Mesodermal cell (in vitro differentiated cells): ENCODE results near the gene SPOCK1.

Experiments used
- H3K27ac ChIP-seq: 2 replicates; pipeline ENCODE4 v1.7.0; 2013; ENCODE audit warnings: mild to moderate bottlenecking, low read depth, low read length, moderate library complexity; ENCODE audit not compliant: severe bottlenecking
- H3K36me3 ChIP-seq: 2 replicates; pipeline ENCODE4 v1.7.1; 2013; ENCODE audit warnings: mild to moderate bottlenecking, low read length, moderate library complexity; ENCODE audit not compliant: control insufficient read depth, insufficient read depth
- H3K4me1 ChIP-seq: one replicate; pipeline ENCODE4 v1.7.1; 2013; ENCODE audit warnings: mild to moderate bottlenecking, low read length; ENCODE audit not compliant: insufficient read depth, control insufficient read depth, poor library complexity, severe bottlenecking
- H3K4me3 ChIP-seq: 2 replicates; pipeline ENCODE4 v1.7.0; 2013; ENCODE audit warnings: low read length, control low read depth, mild to moderate bottlenecking; ENCODE audit not compliant: insufficient read depth, poor library complexity, severe bottlenecking; ENCODE audit errors: extremely low read depth
- H3K9me3 ChIP-seq: 2 replicates; pipeline ENCODE4 v1.7.1; 2013; ENCODE audit warnings: mild to moderate bottlenecking, low read length, moderate library complexity; ENCODE audit not compliant: control insufficient read depth
- WGBS, 2 experiments: methylation state at CpG; one replicate each; pipeline ENCODE4 v1.1.5; 2013; ENCODE audit warnings: missing lambda C conversion rate in 2 of 2; ENCODE audit not compliant: insufficient coverage in 2 of 2; 5-methylcytosine and 5-hydroxymethylcytosine counted together

Gene SPOCK1

DNA sequence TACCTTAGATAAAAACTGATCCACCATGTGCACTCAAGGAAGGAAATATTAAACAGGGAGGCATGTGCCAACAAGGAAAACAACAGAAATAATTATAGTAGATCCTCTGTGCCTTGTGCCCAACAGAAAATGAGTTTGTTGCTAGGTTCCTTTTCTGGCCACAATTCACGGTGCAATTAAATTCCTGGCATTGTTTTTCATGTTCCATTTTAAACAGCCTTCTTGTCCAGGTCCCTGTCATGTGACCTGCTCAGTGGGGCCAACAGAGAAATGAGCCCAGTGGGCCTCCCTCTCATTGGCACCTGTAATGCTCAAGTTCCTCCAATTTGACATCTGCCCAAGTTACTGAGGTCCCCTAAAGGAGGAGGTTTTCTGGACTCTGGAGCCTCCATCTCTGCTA lies 56.5 kb downstream of the SPOCK1 start:
- 83 to 92% methylated on average over 1 of the region's 1 CpG for WGBS, 2 experiments
- Histone ChIP-seq H3K4me3 (no peak overlapping the region), H3K9me3 (no peaks in the 10 kb centered on the region), H3K27ac (no peak overlapping the region), H3K36me3 (no peaks in the 10 kb centered on the region), H3K4me1 (no peaks in the 10 kb centered on the region)

DNA sequence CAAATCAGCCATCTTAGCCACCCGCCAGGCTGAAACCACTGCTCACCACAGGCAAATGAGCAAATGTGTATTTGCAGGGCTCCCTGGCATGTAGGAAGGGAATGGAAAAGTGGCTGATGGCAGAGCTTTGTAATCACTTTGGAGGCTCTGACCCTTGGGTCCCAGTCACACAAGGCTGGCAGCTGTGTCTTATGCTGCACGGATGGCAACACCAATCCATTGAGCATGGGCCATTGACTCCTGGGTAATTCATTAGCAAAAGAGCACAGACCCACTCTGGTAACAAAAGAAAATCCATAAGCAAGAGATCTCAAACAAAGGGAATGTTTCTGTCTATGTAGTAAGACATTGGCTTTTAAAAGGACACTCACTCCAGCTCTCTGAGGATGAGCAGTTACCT lies 57.6 kb downstream of the SPOCK1 start:
- no peak overlapping the region for H3K4me3 ChIP-seq
- H3K27ac ChIP-seq, result no peak overlapping the region
- no peaks in the 10 kb centered on the region for H3K9me3 ChIP-seq
- WGBS, 2 experiments, result no CpG with 5 or more reads among the region's 2 CpGs
- H3K4me1 ChIP-seq, result no peaks in the 10 kb centered on the region
- no peaks in the 10 kb centered on the region for H3K36me3 ChIP-seq

GRCh38 chr5:137440795-137441194 lies 58.3 kb downstream of the SPOCK1 start:
- H3K4me1 ChIP-seq, result no peaks in the 10 kb centered on the region
- no peaks in the 10 kb centered on the region for H3K9me3 ChIP-seq
- no peak overlapping the region for H3K27ac ChIP-seq
- 89 to 91% methylated on average over 2 to 3 of the region's 3 CpGs for WGBS, 2 experiments
- H3K4me3 ChIP-seq, result no peak overlapping the region
- H3K36me3 ChIP-seq, result no peaks in the 10 kb centered on the region

DNA sequence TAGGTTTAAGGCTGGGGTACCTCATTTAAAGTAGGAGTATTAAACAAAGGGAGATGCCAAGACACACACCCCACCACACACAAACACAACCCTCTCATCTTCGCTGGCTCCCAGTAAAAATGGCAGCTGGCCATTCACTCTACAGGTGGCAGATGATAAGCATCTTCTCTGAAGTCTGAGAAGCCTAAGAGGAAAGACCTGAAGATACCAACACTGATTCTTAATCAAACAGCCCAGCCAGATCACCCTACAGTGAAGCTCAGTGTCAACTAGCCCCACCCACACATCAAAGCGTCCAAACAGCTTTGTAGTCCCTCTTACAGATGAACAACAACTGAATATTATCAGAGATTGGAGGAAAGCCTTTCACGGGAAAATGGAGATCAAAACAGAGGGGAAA lies 59.5 kb downstream of the SPOCK1 start:
- Histone ChIP-seq H3K36me3 (no peaks in the 10 kb centered on the region), H3K4me1 (no peaks in the 10 kb centered on the region), H3K9me3 (no peaks in the 10 kb centered on the region), H3K4me3 (no peak overlapping the region), H3K27ac (no peak overlapping the region)
- 57 to 100% methylated on average over 1 of the region's 3 CpGs for WGBS, 2 experiments

DNA sequence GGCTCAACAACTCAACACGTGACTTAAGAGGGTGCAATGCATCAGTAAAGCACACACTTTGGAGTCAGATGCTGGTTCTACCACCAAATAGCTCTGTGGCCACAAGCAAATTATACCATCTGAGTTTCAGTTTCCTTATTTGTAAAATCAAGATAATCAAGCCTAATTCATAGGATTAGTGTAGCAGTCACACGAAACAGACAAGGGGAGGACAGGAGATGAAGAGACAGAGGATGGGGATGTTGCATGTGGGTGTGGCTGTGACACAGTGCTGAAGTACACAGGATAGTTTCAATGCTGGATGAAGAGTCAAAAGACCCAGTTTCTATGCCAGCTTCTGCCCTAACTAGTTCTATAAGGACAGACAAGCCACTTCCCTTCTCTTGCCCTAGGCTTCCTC lies 60.2 kb downstream of the SPOCK1 start:
- no peaks in the 10 kb centered on the region for H3K36me3 ChIP-seq
- H3K27ac ChIP-seq, result no peak overlapping the region
- no peaks in the 10 kb centered on the region for H3K4me1 ChIP-seq
- no peaks in the 10 kb centered on the region for H3K9me3 ChIP-seq
- WGBS, 2 experiments, result 88 to 100% methylated on average over 1 to 2 of the region's 2 CpGs
- H3K4me3 ChIP-seq, result no peak overlapping the region

DNA sequence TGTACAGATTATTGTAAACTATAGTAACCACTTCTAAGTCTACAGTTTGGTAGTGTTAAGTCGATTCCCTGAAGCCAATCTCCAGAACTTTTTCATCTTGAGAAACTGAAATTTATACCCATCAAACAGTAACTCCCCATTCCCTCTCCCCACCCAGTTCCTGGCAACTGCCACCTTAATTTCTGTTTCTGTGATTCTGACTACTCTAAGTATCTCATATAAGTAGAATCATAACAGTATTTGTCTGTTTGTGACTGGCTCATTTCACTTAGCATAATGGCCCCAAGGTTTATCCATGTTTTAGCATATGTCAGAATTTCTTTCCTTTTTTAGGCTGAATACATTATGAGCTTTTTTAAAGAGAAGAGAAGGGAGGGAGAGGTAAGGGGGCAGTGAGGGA lies 61.4 kb downstream of the SPOCK1 start:
- H3K27ac ChIP-seq, result no peak overlapping the region
- 71% methylated on average over 1 of the region's 1 CpG; no CpG with 5 or more reads in 1 of the 2 experiments for WGBS, 2 experiments
- no peak overlapping the region for H3K4me3 ChIP-seq
- no peaks in the 10 kb centered on the region for H3K36me3 ChIP-seq
- H3K4me1 ChIP-seq, result no peaks in the 10 kb centered on the region
- H3K9me3 ChIP-seq, result no peaks in the 10 kb centered on the region

DNA sequence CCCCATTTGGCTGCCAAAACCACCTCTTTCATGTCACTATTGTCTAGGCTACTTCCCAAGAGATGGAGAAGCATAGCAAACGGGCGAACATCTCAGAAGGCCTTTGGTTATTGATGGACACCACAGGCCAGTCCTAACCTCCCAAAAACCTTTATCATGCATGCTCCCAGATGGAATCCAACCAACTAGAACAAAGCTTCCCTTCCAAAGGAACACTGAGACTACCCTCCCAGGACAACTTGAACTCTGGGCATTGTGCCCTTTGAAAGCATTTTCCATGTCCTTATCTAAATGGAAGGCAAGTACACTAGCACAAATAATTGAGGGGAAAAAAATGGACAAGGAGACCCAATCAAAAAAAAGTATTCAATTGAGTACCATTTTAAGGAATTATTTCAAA lies 65.6 kb downstream of the SPOCK1 start:
- no peaks in the 10 kb centered on the region for H3K4me1 ChIP-seq
- H3K27ac ChIP-seq, result no peak overlapping the region
- whole genome bisulfite sequencing, 2 experiments, result 88% methylated on average over 2 of the region's 2 CpGs; no CpG with 5 or more reads in 1 of the 2 experiments
- no peaks in the 10 kb centered on the region for H3K36me3 ChIP-seq
- H3K4me3 ChIP-seq, result no peak overlapping the region
- H3K9me3 ChIP-seq, result no peaks in the 10 kb centered on the region

- H3K4me3 ChIP-seq, result no peak overlapping the region
- H3K36me3 ChIP-seq, result no peaks in the 10 kb centered on the region
- H3K4me1 ChIP-seq, result no peaks in the 10 kb centered on the region
- H3K27ac ChIP-seq, result no peak overlapping the region
- no CpG with 5 or more reads among the region's 2 CpGs for WGBS, 2 experiments
- no peaks in the 10 kb centered on the region for H3K9me3 ChIP-seq
Measured at GRCh38 chr5:137432376-137432775, 66.8 kb downstream of the SPOCK1 start.

GRCh38 chr5:137431051-137431450 lies 68.1 kb downstream of the SPOCK1 start:
- WGBS, 2 experiments, result 50% methylated on average over 2 of the region's 2 CpGs; no CpG with 5 or more reads in 1 of the 2 experiments
- no peaks in the 10 kb centered on the region for H3K36me3 ChIP-seq
- no peaks in the 10 kb centered on the region for H3K9me3 ChIP-seq
- H3K4me3 ChIP-seq, result no peak overlapping the region
- no peaks in the 10 kb centered on the region for H3K4me1 ChIP-seq
- no peak overlapping the region for H3K27ac ChIP-seq

GRCh38 chr5:137415231-137415681 lies 83.9 kb downstream of the SPOCK1 start:
- Histone ChIP-seq H3K36me3 (no peaks in the 10 kb centered on the region), H3K27ac (no peak overlapping the region), H3K9me3 (peaks cover 3% of the 10 kb centered on the region), H3K4me3 (no peak overlapping the region), H3K4me1 (peaks cover 5% of the 10 kb centered on the region)
- WGBS, 2 experiments, result 80 to 83% methylated on average over 1 of the region's 2 CpGs

DNA sequence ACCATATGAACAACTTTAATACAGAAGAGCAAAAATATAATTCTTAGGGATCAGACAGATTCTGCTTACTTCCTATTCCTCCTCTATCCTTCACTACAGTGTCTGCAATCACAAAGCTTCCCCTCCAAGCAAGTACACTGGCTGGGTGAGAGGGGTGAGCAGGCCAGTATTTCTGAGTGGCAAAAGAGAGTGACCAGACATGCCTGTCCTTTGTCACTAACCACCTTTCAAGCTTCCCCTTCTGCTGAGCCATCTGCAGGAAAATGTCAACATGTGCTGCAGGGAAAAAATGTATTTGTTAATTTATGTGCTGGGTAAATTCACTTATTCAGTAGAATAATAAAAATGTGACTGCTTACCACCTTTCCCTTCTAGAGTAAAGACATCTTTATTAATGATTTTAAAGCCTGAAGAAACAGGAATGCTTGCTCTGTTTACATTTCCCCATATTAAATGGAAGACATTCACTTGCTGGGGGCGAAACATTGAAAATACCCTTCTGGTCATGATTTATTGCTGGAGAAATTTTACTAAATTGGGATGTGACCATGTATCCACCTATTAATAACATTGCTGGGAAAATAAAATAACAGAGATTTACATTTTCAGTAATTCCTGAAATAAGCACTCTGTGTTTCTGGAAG lies 84.9 kb downstream of the SPOCK1 start:
- Histone ChIP-seq H3K27ac (no peak overlapping the region), H3K4me3 (no peak overlapping the region), H3K9me3 (peaks cover 3% of the 10 kb centered on the region), H3K36me3 (no peaks in the 10 kb centered on the region), H3K4me1 (peaks cover 5% of the 10 kb centered on the region)
- no CpG with 5 or more reads among the region's 1 CpG for WGBS, 2 experiments
